ENCODE data around the gene CREM. TPM values are rescaled to one million over a fixed set of nuclear protein-coding genes. Genes with fewer than 3 reads are reported as not detected.

CREM gene
- polyA plus RNA-seq, 1 of the 3 experiments (the other 2 are of a cell fraction): 41.4 TPM

GRCh38 chr10:35172146-35172545 is 45.5 kb downstream of the CREM start (continued):
- TF ChIP-seq, protein P1, sequence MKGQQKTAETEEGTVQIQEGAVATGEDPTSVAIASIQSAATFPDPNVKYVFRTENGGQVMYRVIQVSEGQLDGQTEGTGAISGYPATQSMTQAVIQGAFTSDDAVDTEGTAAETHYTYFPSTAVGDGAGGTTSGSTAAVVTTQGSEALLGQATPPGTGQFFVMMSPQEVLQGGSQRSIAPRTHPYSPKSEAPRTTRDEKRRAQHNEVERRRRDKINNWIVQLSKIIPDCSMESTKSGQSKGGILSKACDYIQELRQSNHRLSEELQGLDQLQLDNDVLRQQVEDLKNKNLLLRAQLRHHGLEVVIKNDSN (IDR thresholded peaks at IDR 0.05; ENCODE audit: borderline replicate concordance, low read depth): no peak
- TF ChIP-seq NRF1 (IDR thresholded peaks at IDR 0.05; ENCODE audit: low read depth, low read length) (no peak), MXI1 (IDR thresholded peaks at IDR 0.05; ENCODE audit: low read depth, low read length) (no peak)

GRCh38 chr10:35172574-35172973 is 45.9 kb downstream of the CREM start:
- Histone ChIP-seq H3K36me3 (replicated peaks in 1 of 2; ENCODE audit: control insufficient read depth in 1 of 2, insufficient read depth in 2 of 2, low read length in 1 of 2) (no peaks in the 10 kb centered on the region), H3K27me3 (ENCODE audit: insufficient read depth) (no peaks in the 10 kb centered on the region), H3K4me2 (no peak overlapping the region), H3K27ac (ENCODE audit: low read depth in 2 of 2, low read length in 1 of 2) (no peak overlapping the region), H3K9me2 (no peaks in the 10 kb centered on the region), H3K4me1 (ENCODE audit: control insufficient read depth in 1 of 2, insufficient read depth in 2 of 2, low read depth in 1 of 2, low read length in 1 of 2) (no peaks in the 10 kb centered on the region), H3K4me3 (ENCODE audit: low read depth in 2 of 2, low read length in 1 of 2) (no peak overlapping the region), H3F3A (replicated peaks; ENCODE audit: insufficient read depth) (peaks cover 4% of the 10 kb centered on the region), H4K20me1 (ENCODE audit: insufficient read depth) (no peaks in the 10 kb centered on the region), H3K9ac (no peak overlapping the region), H2AFZ (ENCODE audit: low read depth) (no peak overlapping the region), H3K79me2 (ENCODE audit: insufficient read depth) (no peaks in the 10 kb centered on the region), H3K9me3 (no peaks in the 10 kb centered on the region)
- ChIA-PET POLR2A (no interaction called here), CTCF (interaction anchor here (1.5 kb wide), 1 partner anchor 23 kb away, joined by 5 read pairs; no protein-coding TSS in a partner anchor)
- no peak for DNase-seq
- TF ChIP-seq TAF1 (IDR thresholded peaks at IDR 0.05; ENCODE audit: borderline replicate concordance, low read depth, low read length): no peak
- TF ChIP-seq PBX3 (IDR thresholded peaks at IDR 0.05): no peak
- no peak for TF ChIP-seq MAX (IDR thresholded peaks at IDR 0.05; ENCODE audit: low read depth)
- TF ChIP-seq NRF1 (IDR thresholded peaks at IDR 0.05; ENCODE audit: low read depth, low read length): no peak
- no peak for TF ChIP-seq MEF2A (IDR thresholded peaks at IDR 0.05; ENCODE audit: borderline replicate concordance, low read depth)
- TF ChIP-seq FOSL2 (IDR thresholded peaks at IDR 0.05; ENCODE audit: borderline replicate concordance, low read depth): no peak
- TF ChIP-seq FOXJ3 (CRISPR knock-in tag; IDR thresholded peaks at IDR 0.05): no peak
- TF ChIP-seq JUND (IDR thresholded peaks at IDR 0.05): no peak
- no peak for TF ChIP-seq CTCF (IDR thresholded peaks at IDR 0.05)
- TF ChIP-seq, protein P2, sequence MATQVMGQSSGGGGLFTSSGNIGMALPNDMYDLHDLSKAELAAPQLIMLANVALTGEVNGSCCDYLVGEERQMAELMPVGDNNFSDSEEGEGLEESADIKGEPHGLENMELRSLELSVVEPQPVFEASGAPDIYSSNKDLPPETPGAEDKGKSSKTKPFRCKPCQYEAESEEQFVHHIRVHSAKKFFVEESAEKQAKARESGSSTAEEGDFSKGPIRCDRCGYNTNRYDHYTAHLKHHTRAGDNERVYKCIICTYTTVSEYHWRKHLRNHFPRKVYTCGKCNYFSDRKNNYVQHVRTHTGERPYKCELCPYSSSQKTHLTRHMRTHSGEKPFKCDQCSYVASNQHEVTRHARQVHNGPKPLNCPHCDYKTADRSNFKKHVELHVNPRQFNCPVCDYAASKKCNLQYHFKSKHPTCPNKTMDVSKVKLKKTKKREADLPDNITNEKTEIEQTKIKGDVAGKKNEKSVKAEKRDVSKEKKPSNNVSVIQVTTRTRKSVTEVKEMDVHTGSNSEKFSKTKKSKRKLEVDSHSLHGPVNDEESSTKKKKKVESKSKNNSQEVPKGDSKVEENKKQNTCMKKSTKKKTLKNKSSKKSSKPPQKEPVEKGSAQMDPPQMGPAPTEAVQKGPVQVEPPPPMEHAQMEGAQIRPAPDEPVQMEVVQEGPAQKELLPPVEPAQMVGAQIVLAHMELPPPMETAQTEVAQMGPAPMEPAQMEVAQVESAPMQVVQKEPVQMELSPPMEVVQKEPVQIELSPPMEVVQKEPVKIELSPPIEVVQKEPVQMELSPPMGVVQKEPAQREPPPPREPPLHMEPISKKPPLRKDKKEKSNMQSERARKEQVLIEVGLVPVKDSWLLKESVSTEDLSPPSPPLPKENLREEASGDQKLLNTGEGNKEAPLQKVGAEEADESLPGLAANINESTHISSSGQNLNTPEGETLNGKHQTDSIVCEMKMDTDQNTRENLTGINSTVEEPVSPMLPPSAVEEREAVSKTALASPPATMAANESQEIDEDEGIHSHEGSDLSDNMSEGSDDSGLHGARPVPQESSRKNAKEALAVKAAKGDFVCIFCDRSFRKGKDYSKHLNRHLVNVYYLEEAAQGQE (IDR thresholded peaks at IDR 0.05; ENCODE audit: low read depth, low read length): no peak
- no peak for TF ChIP-seq RCOR1 (IDR thresholded peaks at IDR 0.05; ENCODE audit: low read length)
- no peak for TF ChIP-seq CHD2 (IDR thresholded peaks at IDR 0.05; ENCODE audit: low read length, partially characterized antibody)
- TF ChIP-seq, protein P3, sequence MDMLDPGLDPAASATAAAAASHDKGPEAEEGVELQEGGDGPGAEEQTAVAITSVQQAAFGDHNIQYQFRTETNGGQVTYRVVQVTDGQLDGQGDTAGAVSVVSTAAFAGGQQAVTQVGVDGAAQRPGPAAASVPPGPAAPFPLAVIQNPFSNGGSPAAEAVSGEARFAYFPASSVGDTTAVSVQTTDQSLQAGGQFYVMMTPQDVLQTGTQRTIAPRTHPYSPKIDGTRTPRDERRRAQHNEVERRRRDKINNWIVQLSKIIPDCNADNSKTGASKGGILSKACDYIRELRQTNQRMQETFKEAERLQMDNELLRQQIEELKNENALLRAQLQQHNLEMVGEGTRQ (IDR thresholded peaks at IDR 0.05; ENCODE audit: borderline replicate concordance, low read depth, low read length): no peak
- TF ChIP-seq YY1 (IDR thresholded peaks at IDR 0.05; ENCODE audit: low read depth): no peak
- 92% methylated on average over 5 of the region's 5 CpGs for WGBS (ENCODE audit: low lambda C conversion rate)
